Coronary artery (tissue), 2 donors: Measurements from ENCODE around the gene NHEJ1.

ENCODE experiments used
- DNase-seq: peaks from one replicate; pipeline ENCODE4 v3.0.0-alpha.2; 2017; ENCODE audit warnings: low spot score
- H3K27ac ChIP-seq, 2 donors: fragments of 200-600 bp; sonication (generic); one replicate each; pipeline ENCODE4 v1.5.1; 2016 to 2019
- H3K4me3 ChIP-seq: fragments of 200-600 bp; sonication (generic); 2 replicates; pipeline ENCODE4 v1.5.1; 2016; ENCODE audit warnings: mild to moderate bottlenecking, moderate library complexity
- TF ChIP-seq, protein P1 (sequence below): fragments of 200-600 bp; sonication (generic); IDR thresholded peaks from one replicate; pipeline ENCODE4 v1.5.1; 2019; ENCODE audit warnings: antibody characterized with exemption

The NHEJ1 gene

DNA sequence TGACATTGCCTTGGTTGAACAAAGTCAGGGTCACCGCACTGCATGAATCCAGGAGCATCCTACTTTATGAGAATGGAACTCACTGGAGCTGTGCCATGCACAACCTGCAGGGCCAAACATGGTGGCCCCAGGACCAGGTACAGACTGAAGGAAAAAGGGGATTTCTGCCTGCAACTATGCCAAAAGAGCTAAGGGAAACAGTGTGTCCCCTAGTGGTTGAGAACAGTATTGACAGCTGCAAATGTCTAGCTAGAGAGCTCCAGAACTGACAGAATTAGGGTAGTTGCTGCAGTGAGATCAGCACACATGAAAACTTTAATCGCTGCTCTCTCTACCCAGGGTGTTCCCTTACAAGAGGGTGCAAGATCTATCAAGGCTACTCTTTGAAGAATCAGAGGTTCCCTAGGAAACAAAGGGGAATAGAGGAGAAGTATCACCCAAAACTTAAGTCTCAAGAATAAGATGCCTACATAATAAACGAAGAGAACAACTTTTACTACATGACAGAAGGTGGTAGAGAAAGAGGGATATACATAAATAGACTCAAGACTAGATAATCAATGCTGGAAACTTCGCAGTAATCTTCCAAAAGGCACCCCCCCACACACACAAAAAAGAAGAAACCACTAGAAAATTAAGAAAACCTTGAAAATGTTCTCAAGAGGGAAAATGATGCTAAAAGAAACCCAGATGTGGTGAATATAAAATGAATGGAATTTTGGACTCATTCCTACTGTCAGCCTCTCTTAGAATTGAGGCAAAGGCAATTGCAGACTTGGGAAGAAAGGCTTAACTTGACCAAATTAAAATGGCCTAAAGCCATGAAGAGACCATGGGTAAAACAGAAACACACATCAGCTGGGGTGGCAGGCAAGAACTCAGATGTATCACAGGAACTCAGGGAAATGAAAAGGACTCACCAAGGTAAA is 56.2 kb downstream of the NHEJ1 start:
- no peak overlapping the region for H3K4me3 ChIP-seq
- DNase-seq, result no peak
- no peak overlapping the region for H3K27ac ChIP-seq
- TF ChIP-seq, protein P1, sequence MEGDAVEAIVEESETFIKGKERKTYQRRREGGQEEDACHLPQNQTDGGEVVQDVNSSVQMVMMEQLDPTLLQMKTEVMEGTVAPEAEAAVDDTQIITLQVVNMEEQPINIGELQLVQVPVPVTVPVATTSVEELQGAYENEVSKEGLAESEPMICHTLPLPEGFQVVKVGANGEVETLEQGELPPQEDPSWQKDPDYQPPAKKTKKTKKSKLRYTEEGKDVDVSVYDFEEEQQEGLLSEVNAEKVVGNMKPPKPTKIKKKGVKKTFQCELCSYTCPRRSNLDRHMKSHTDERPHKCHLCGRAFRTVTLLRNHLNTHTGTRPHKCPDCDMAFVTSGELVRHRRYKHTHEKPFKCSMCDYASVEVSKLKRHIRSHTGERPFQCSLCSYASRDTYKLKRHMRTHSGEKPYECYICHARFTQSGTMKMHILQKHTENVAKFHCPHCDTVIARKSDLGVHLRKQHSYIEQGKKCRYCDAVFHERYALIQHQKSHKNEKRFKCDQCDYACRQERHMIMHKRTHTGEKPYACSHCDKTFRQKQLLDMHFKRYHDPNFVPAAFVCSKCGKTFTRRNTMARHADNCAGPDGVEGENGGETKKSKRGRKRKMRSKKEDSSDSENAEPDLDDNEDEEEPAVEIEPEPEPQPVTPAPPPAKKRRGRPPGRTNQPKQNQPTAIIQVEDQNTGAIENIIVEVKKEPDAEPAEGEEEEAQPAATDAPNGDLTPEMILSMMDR, result peak; percentile 34

DNA sequence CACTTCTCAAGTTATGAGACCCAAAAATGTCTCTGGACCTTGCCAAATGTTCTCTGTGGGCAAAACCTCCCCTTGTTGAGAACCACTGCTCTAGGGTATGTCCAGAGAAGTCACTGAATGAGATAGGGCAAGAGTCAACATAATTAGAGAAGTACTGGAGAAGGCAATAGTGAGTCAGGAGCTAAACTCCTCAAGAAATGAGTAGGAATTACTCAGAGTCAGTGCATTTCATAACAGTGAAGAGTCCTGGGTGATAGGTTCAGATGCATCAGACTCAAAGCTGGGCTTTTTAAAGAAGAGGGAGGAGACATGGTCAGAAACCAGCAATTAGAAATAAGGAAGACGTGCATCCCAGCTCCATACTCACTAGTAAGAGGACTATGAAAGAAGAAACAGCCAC is 61.3 kb downstream of the NHEJ1 start:
- TF ChIP-seq, protein P1, result no peak
- Histone ChIP-seq H3K27ac (no peak overlapping the region), H3K4me3 (no peak overlapping the region)
- DNase-seq, result no peak

DNA sequence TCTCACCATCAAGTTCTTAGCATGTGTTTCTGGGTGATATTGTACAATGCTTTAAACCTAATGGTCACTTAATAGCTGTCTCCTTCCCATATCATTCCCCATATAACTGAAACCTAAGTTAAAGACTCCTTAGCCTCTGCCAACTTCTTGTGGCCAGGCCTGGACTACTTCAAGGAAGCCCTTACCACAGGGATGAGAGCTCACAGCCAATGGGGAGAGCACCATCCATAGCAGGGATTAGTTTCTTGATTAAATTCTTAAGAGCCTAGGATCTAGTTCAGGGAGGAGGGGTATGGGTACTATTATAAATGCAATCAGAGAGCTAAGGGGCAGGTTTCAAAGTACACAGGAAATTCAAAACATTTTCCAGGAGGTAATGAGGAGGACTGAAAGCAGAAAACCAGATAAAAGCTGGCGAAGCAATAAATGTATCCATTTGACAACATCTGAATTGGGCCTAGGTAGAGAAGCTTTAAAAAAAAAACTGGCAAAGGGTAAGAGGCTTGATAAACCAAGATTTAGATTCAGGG is 65.1 kb downstream of the NHEJ1 start:
- Histone ChIP-seq H3K27ac (no peak overlapping the region), H3K4me3 (no peak overlapping the region)
- DNase-seq, result no peak
- TF ChIP-seq, protein P1, result no peak

DNA sequence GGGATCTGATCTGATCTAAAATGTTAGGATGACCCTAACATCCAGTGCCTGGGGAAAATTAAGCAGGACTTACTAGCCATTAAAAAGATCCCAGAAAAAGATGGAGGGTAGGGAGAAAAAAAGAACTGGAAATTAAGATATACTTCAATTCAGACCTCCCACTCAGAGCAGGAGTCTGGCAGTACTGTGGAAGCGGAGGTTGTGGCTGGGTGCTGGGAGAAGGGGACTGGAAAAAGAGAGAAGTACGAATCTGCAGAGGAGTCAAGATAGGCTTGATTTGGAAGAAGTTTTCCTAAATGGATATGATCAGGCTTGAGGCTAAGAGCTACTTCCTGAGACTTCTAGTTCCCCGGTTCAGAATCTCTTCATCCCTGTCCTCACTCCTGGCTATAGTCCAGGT is 66.4 kb downstream of the NHEJ1 start:
- H3K4me3 ChIP-seq, result no peak overlapping the region

DNA sequence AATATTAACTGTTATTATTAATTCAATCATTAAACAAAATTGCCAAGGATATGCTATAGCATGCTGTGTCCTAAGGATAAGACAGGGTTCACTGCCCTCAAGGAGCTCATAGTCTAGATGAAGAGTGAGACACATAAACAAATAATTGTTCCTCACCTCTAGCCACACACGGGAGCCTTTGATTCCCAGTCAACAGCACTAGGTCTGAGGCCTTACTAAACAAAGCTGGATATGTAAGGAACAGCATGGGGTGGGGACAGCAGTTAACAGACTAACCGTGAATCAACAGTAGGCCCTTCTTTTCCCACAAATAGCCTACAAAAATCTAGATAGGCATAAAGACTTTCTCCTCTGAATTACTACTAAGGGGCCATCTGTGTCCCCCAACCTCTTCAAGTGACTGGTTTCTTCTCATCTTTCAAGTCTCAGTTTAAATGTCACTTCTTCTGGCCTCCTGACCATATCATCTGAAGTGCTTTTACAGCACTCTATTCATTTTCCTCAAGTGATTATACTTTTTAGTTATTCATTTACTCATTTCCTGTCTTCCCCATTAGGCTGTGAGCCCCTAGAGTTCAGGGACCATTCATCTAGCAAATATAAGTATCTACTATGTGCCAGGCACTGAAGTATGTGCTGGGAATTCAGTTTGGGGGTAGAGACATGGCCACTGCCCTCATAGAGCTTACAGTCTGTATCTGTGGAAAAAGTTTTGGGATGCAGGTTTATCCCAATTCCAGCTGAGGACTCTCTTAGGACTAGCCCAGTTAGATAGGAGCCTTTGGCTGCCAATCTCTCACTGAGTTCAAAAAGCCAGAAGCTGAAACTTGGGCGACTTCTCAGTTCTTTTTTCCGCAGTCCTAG is 69.9 kb downstream of the NHEJ1 start:
- Histone ChIP-seq H3K27ac (no peak overlapping the region), H3K4me3 (no peak overlapping the region)
- TF ChIP-seq, protein P1, result no peak
- DNase-seq, result no peak

More for the DNA sequence above, 66.4 kb downstream of the NHEJ1 start:
- TF ChIP-seq, protein P1, result no peak
- DNase-seq, result no peak
- no peak overlapping the region for H3K27ac ChIP-seq

DNA sequence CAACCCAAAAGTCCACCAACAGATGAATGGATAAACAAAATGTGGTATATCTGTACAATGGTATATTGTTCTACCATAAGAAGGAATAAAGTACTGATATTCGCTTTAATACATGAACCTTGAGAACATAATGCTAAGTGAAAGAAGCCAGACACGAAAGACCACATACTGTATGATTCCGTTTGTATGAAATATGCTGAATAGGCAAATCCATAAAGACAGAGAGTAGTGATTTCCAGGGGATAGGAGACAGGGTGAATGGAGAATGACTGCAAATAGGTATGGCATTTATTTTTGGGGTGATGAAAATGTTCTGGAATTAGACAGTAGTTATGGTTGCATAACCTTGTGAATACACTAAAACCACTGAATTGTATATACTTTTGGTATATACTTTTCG is 71.3 kb downstream of the NHEJ1 start:
- no peak overlapping the region for H3K27ac ChIP-seq
- DNase-seq, result no peak
- no peak overlapping the region for H3K4me3 ChIP-seq
- TF ChIP-seq, protein P1, result no peak
